ENCODE results near the gene LRRC63. TPM values are rescaled to one million over a fixed set of nuclear protein-coding genes. Genes with fewer than 3 reads are reported as not detected.

The LRRC63 gene
- total RNA-seq, 2 donors from 2014 or later = 0.16 to 0.99 TPM

DNA sequence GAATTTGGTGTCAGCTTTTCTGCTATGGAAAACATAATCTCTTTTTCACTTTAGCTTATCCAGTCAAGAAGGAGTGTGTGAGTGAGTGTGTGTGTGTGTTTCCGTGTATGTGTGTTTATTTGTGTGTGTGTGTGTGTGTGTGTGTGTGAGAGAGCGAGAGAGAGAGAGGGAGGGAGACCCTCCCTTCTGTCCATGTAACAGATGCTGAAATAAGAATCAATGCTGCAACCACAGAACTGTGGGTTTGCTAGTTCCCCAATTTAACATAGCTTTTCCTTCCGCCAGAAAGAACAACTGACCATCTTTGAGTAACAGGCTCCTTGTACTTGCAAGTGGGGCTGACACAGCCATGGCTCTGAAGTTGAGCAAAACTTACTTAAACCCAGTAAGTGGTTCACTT, 35.0 kb upstream of the LRRC63 start:
- Mint-ChIP-seq H3K9me3 (no peaks in the 10 kb centered on the region), H3K36me3 (peaks cover 41 to 62% of the 10 kb centered on the region in 2 donors), H3K27ac (peak overlapping the region; percentile 93 to 94)
- DNase-seq (ENCODE audit: low spot score in 2 of 2) (no peak), ATAC-seq (peak in 1 of 2 donors; percentile 4)

DNA sequence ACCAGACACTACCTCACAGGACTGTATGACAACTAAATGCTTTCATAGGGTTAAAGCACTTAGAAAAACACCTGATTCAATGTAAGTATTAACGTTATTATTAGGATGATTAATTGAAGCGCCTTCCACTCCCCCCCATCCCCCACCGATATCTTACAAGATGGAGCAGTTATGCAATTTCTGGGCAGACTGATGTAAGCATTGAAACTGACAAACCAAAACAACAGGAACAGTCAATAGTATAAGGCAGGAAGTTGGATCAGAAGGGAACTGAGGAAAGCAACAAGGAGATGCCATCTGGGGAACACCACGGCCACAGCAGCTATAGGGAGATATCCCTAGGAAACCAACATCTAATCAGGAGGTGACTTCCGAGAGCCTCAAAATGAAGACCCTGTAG, 33.6 kb upstream of the LRRC63 start:
- Mint-ChIP-seq H3K27ac (peak overlapping the region; percentile 93 to 94), H3K36me3 (peaks cover 42 to 53% of the 10 kb centered on the region in 2 donors), H3K9me3 (no peaks in the 10 kb centered on the region)
- no peak for ATAC-seq
- DNase-seq (ENCODE audit: low spot score in 2 of 2) = no peak

DNA sequence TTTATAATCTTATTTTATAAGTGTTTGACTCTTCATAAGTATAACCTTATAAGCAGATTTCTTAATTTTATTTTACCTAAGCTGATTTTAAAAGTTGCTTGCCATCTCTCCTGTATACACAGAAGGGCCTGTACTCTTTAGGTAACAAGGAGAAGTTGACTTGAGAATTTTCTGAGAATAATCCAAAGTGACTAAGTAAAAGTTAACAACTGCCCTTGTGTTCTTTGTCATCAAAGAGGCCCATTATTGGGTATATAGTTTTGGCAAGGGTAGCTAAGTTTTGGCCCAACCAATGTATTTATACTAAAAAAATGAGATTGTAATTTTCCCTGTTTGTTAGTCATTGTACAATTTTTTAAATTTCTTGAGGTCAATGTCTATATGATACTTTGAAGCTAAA, 32.9 kb upstream of the LRRC63 start:
- ATAC-seq (no peak), DNase-seq (ENCODE audit: low spot score in 2 of 2) (no peak)
- peak overlapping the region in 1 of 2 donors; percentile 93 for H3K27ac Mint-ChIP-seq
- no peaks in the 10 kb centered on the region for H3K9me3 Mint-ChIP-seq
- peaks cover 42 to 47% of the 10 kb centered on the region in 2 donors for H3K36me3 Mint-ChIP-seq

DNA sequence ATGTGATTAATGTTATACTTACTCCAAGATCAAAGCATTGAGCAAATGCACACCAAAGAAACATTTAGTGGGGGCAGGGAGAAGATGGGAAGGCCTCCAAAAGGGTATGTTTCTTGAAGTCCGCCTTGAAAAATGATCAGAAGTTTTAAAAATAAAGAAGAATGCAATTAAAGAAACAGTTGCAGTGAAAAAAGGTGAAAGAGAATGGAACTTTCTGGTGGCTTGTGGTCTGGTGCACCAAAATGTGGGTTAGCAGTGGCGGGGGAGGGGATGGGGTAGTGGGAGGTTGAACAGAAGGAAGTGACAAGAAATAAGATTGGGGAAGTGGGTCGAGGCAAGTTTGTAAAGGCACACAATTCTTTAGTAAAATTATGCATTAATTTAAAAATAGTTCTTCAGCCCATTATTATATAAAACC, 32.2 kb upstream of the LRRC63 start:
- peak in 1 of 2 donors; percentile 64 for DNase-seq (ENCODE audit: low spot score in 2 of 2)
- ATAC-seq = peak in 1 of 2 donors; percentile 19

DNA sequence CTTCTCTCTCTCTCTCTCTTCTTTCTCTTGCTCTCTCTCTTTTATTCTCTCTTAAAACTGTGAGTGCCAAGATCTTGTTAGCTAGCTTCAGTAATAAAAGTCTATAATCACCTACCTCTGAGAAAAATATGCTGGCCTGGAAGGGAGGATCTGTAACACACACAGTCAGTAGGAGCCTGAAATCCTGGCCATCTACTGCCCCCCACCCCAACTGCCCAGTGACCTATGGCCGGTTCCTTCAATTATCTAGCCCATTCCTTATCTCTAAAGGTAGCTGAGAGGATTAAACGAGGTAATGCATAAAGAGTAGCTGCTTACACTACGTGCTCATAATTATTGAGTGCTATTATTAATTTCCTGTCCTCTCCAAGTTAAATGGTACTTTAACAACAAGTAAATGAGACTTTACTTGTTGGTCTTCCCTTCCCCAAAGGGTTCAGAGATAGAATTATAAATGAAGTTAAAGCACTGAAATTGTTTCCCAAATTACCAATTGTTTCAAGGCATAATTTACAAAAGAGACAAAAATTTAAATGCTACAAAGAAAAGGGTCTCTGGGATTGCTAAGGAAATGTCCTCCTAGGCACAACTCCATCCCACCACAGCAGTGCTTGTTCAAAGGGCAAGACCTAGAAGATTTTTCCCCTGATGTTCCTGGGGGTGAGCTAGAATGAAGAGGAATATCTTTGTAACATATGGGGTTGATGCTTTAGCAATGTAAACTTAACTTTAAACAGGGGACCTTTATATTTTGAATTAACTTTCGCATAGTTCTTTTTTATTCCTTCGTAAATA, 31.6 kb upstream of the LRRC63 start:
- Mint-ChIP-seq H3K27ac (peak overlapping the region; percentile 86 to 93), H3K36me3 (peaks cover 42 to 46% of the 10 kb centered on the region in 2 donors), H3K9me3 (no peaks in the 10 kb centered on the region)
- no peak for DNase-seq (ENCODE audit: low spot score in 2 of 2)
- no peak for ATAC-seq

More for the DNA sequence above, 32.2 kb upstream of the LRRC63 start:
- Mint-ChIP-seq H3K36me3 (peaks cover 42 to 46% of the 10 kb centered on the region in 2 donors), H3K27ac (peak overlapping the region; percentile 93 to 97), H3K9me3 (no peaks in the 10 kb centered on the region)

DNA sequence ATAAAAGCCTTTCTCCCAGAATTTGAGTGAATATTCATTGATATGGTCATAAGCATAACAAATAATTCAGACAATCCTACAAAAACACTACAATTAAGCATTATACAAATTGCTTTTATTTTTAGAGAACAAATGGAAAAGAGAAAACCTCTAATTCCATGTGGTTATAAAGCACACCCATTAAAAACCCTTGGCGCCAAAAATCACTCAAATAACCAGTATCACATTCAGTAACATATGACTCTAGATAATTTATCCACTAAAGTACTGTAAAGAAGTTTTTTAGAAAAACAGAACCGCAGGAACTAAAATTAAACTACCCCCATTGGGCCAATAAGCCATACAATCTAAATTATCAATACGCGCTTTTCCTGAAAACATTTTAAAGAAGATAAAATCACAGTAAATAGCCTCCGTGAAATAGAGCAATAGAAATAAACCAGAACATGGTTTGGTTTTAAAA, 30.3 kb upstream of the LRRC63 start:
- Mint-ChIP-seq H3K9me3 (no peaks in the 10 kb centered on the region), H3K36me3 (peaks cover 36 to 42% of the 10 kb centered on the region in 2 donors), H3K27ac (peak overlapping the region; percentile 93 to 97)
- ATAC-seq (no peak), DNase-seq (ENCODE audit: low spot score in 2 of 2) (no peak)

DNA sequence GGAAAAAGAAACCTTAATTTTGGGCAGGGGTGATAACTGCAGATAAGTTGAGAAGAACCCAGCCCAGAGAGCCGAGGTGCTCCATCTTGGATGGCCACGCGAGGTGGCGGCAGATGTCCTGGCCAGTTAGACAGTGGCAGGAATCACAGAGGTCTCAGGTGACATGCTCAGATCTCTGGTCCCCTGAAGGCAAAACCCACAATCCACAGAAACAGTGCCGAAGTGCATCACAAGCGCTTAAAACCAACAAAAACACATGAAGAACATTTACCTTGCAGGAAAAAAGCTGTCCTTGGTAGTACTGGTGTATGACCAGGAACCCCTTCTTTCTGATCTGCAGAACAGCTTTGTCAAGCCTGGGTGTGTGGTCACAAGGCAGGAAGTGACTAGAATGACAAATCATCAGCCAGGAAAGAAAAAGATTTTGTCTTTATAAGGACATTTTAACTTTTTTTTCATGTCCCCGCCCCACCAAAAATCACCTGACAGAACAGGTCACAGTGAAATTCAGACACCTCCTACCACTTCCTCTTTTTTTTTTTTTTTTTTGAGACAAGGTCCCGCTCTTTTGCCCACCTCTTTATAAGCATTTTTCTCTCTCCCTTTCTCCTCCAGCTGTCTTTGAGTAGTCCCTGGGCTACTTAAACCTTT, 29.8 kb upstream of the LRRC63 start, which contains the start of gene LCP1:
Gene LCP1, minus strand, starts transcription at position 338 of the 651 bp plus-strand sequence. CDS start 22,515 bp downstream, outside the sequence.
- peak within 1 kb of the TSS; percentile 93 to 97 for H3K27ac Mint-ChIP-seq
- no peaks in the 10 kb centered on the region for H3K9me3 Mint-ChIP-seq
- H3K36me3 Mint-ChIP-seq = peaks cover 30 to 37% of the 10 kb centered on the region in 2 donors
- DNase-seq (ENCODE audit: low spot score in 2 of 2) (peak; percentile 71 to 82), ATAC-seq (peak; percentile 84)

DNA sequence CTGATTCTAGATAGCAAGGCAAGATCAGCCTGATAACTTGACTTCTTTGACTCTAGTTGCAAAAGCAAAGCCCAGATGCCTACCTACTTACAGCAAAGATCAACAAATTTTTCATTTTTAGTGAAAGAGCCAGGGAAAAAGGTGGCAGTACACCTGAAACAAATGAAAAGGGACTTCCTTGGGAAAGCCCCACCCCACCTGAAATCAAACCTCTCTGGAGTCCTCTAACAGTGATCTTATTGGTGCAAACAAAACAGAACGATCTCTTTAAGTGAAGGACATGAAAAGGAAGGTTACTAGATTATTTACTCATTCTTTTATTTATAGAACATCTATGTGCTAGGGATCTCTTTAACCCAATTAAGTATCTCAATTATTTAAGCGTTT, 29.2 kb upstream of the LRRC63 start:
- ATAC-seq (peak; percentile 1 to 10), DNase-seq (ENCODE audit: low spot score in 2 of 2) (no peak)
- H3K27ac Mint-ChIP-seq = peak overlapping the region; percentile 93 to 97
- no peaks in the 10 kb centered on the region for H3K9me3 Mint-ChIP-seq
- peaks cover 25 to 32% of the 10 kb centered on the region in 2 donors for H3K36me3 Mint-ChIP-seq

DNA sequence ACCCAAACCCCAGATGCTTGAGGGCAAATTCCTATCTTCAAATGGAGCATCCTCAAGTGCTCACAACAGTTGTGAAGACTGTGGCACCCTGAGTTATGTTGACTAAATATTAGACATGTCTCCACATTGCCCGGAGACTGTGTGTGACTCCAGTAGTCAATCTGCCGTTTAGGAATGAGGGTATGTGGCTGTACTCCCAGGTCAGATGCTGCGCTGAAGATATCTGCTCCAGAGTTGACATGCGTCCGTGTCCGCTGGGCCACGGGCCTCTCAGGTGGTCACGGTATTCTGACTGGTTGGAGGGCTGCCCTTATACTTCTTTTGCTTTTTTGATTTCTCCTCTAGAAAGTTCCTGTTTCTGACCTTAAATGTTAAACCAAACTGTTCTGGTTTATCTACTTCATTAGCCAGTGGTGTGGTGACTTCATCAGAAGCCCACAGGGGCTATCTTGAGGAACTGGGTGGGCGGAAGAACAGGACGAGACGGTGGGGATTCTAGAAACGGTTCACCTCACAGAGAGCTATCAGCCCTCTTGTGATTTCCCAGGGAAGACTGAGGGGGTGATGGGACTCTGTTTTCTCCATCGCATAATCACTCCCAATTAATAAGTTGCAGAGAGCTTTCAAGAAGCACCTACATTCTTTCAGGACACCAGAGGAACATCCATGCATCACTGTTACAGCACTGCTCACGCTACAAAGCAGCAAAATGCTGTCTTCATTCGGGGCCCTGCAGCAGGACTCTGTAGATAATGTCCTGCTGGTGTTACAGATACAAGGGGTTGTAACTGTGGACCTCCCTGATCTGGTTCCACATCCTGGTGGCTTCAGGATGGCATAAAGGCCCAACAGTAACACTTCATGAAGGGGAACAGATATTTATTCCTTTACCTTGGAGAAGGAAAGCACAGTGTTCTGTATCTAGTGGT, 28.4 kb upstream of the LRRC63 start:
- H3K9me3 Mint-ChIP-seq = no peaks in the 10 kb centered on the region
- ATAC-seq (no peak), DNase-seq (ENCODE audit: low spot score in 2 of 2) (no peak)
- H3K36me3 Mint-ChIP-seq = peaks cover 17 to 24% of the 10 kb centered on the region in 2 donors
- H3K27ac Mint-ChIP-seq = peak overlapping the region; percentile 81 to 93

DNA sequence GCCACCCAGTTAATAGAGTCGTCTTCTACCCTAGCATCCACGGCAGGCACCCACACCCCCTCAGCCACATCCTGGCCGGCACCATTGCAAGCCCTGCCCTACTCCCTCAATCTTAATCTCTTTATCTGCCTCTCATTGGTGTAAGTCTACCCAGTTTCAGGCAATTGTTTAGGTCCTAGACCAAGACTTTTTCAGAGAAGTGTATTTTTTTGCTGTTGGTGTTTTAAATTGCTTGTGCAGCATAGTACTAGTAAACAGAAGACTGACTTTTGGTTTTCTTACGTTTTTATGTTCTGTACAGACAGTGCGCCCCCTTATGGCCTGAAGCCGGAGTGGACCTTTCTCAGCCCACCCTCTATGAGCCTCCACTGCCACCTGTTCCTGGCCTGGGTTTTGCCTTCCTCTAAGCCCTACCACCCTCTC, 27.4 kb upstream of the LRRC63 start:
- Mint-ChIP-seq H3K36me3 (peaks cover 15 to 19% of the 10 kb centered on the region in 2 donors), H3K9me3 (no peaks in the 10 kb centered on the region), H3K27ac (peak overlapping the region; percentile 81 to 93)
- ATAC-seq (peak; percentile 58), DNase-seq (ENCODE audit: low spot score in 2 of 2) (peak; percentile 66 to 78)

DNA sequence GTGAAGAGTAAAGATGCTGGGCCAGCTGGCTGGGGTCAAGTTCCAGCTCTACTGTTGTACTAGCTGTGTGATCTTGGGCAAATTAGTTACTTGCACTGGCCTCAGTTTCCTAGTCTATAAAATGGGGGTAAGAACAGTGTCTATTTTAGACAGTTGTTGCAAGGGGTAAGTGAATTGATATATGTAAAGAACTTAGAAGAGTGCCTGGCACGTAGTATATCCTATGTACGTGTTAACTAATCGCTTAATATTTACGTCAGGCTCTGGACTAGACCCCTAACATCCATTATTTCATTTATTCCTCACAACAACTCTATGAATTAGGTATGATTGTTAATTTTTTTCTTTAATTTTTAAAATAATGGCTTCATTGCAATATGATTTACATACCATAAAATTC, 26.1 kb upstream of the LRRC63 start:
- peaks cover 7% of the 10 kb centered on the region in 2 donors for H3K36me3 Mint-ChIP-seq
- DNase-seq (ENCODE audit: low spot score in 2 of 2) (no peak), ATAC-seq (no peak)
- H3K27ac Mint-ChIP-seq = peak overlapping the region in 1 of 2 donors; percentile 93
- peaks cover 0 to 5% of the 10 kb centered on the region in 2 donors for H3K9me3 Mint-ChIP-seq

DNA sequence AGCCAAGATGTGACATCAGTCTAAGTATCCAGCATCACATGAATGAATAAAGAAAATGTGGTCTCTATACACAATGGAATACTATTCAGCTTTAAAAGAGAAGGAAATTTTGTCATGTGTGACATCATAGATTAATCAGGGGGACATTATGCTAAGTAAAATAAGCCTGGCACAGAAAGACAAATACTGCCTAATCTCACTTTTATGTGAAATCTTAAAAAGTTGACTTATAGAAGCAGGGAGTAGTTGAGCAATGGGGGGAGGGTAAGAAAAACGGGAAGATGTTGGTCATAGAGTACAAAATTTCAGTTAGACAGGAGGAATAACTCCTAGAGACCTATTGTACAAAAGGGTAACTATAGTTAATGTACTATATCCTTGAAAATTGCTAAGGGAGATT, 19.3 kb upstream of the LRRC63 start:
- ATAC-seq = no peak
- Mint-ChIP-seq H3K36me3 (no peaks in the 10 kb centered on the region), H3K27ac (no peak overlapping the region), H3K9me3 (peaks cover 0 to 5% of the 10 kb centered on the region in 2 donors)
- no peak for DNase-seq (ENCODE audit: low spot score in 2 of 2)

DNA sequence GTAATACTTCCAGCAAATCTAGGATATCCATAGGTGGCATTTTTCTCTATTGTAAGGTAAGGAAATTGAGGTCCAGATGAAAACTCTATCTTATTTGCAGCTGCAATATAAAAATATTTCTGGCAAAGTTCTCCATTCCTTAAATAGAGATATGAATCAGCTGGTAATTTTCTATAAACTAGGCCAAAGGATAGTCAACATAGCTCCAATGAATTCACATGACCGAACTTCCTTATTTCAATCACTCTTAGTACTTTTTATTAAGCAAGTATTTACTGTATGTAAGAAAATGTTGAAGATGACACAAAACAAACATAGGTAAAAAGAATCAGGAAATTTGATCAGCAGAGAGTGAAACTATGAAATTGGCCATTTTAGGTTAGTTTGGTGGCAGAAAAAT, 16.7 kb upstream of the LRRC63 start:
- Mint-ChIP-seq H3K36me3 (peaks cover 0 to 2% of the 10 kb centered on the region in 2 donors), H3K27ac (no peak overlapping the region), H3K9me3 (peaks cover 0 to 7% of the 10 kb centered on the region in 2 donors)
- DNase-seq (ENCODE audit: low spot score in 2 of 2) (no peak), ATAC-seq (no peak)

DNA sequence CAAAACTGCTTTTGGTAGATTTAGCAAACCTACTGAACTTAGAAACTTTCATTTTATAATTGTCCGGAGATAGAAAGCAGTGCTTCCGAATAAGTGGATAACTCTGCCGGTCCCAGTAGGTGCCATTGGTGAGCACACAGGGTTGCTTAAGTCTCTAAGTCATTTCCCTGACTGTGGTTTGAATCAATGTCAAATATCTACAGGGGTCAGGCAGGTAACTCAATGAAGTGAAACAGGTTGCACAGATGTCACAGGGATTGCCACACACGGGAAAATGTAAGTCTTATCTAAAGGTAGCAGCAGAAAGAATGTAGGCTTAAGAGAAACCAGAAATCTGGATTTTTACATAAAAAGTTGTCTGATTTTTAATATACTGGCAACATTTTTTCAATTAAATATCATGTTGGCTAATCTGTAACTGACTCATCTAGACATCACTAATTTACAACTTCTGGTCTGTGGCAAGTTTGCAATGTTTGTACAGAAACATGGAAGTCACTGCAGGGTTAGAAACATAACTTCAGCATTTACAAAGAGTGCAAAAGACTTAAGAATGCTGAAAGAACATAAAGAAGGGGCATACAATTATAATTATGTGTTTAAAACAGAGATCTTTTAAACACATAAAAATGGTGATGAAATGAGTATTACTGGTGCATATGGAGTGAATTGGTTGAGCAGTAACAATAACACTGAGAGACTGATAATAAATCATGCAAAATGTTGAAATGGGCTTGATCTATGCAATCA, 14.3 kb upstream of the LRRC63 start:
- peaks cover 0 to 6% of the 10 kb centered on the region in 2 donors for H3K9me3 Mint-ChIP-seq
- no peak for ATAC-seq
- H3K27ac Mint-ChIP-seq = no peak overlapping the region
- no peak for DNase-seq (ENCODE audit: low spot score in 2 of 2)
- peaks cover 0 to 8% of the 10 kb centered on the region in 2 donors for H3K36me3 Mint-ChIP-seq

DNA sequence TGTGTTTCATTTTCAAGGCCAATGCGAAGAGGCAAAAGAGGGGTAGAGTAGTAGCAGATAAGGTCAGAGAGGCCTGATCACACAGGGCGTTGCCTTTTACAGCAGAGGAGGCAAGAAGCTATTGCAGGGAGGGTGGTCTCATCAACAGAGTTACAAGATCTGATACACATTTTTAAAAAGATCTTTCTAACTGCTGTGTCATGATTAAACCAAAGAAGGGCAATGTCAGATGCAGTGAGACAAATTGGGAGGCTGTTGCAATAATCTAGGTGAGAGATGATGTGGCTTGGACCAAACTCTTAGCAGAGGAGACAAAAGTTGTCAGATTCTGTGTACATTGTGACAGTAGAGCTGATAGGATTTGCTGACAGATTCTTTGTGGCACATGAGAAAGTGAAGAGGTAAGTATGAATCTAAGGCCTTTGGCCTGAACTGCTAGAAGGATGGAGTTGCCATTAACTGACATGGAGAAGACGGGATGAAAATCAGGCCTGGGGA, 13.0 kb upstream of the LRRC63 start:
- peaks cover 0 to 8% of the 10 kb centered on the region in 2 donors for H3K36me3 Mint-ChIP-seq
- DNase-seq (ENCODE audit: low spot score in 2 of 2) = no peak
- peaks cover 0 to 6% of the 10 kb centered on the region in 2 donors for H3K9me3 Mint-ChIP-seq
- no peak overlapping the region for H3K27ac Mint-ChIP-seq
- no peak for ATAC-seq

Data from activated naive CD4-positive, alpha-beta T cell treated with anti-CD3 and anti-CD28 coated beads, Interleukin-2, amount 50 U/mL, for 72 hours (primary cell).